ENCODE measurements around the gene NPFF. TPM values are rescaled to one million over a fixed set of nuclear protein-coding genes. Genes with fewer than 3 reads are reported as not detected.

The NPFF gene
- total RNA-seq, 1 experiment from 2014 or later: 0.59 TPM

DNA sequence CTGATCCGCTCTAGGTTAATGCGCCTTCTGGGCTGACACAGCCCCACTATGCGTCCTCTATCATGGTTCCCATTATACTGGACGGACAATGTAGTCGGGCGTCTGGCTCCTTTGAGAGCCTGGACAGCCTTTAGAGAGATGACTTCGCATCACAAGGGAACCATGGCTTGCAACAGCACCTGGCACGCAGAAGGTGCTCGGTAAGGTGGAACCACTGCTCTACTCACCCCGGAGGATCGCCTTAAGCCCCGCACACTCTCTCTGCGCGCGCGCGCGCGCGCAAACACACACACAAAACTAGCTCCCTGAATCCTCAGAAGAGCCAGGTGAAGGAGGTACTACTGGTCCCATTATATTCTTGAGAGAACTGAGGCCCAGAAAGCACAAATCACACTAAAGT, 15.1 kb downstream of the NPFF start:
- ATAC-seq: peak; percentile 9
- peak overlapping the region; percentile 88 for H3K4me3 Mint-ChIP-seq
- no peaks in the 10 kb centered on the region for H3K27me3 Mint-ChIP-seq (ENCODE audit: low read depth)
- H3K9me3 Mint-ChIP-seq: no peaks in the 10 kb centered on the region
- TF ChIP-seq OVOL2 (CRISPR knock-in tag; IDR thresholded peaks at IDR 0.05; ENCODE audit: borderline replicate concordance) (no peak), IRF2 (CRISPR knock-in tag; IDR thresholded peaks at IDR 0.05; ENCODE audit: borderline replicate concordance, low read depth) (no peak), TEAD4 (CRISPR knock-in tag; IDR thresholded peaks at IDR 0.05) (no peak), ESRRA (CRISPR knock-in tag; IDR thresholded peaks at IDR 0.05; ENCODE audit: borderline replicate concordance) (no peak), ZNF423 (CRISPR knock-in tag; IDR thresholded peaks at IDR 0.05) (no peak), MXD4 (CRISPR knock-in tag; IDR thresholded peaks at IDR 0.05; ENCODE audit: borderline replicate concordance) (no peak), SMAD4 (CRISPR knock-in tag; IDR thresholded peaks at IDR 0.05) (no peak), ZNF232 (CRISPR knock-in tag; IDR thresholded peaks at IDR 0.05) (no peak), SOX15 (CRISPR knock-in tag; IDR thresholded peaks at IDR 0.05) (no peak)
- TF ChIP-seq, protein P1, sequence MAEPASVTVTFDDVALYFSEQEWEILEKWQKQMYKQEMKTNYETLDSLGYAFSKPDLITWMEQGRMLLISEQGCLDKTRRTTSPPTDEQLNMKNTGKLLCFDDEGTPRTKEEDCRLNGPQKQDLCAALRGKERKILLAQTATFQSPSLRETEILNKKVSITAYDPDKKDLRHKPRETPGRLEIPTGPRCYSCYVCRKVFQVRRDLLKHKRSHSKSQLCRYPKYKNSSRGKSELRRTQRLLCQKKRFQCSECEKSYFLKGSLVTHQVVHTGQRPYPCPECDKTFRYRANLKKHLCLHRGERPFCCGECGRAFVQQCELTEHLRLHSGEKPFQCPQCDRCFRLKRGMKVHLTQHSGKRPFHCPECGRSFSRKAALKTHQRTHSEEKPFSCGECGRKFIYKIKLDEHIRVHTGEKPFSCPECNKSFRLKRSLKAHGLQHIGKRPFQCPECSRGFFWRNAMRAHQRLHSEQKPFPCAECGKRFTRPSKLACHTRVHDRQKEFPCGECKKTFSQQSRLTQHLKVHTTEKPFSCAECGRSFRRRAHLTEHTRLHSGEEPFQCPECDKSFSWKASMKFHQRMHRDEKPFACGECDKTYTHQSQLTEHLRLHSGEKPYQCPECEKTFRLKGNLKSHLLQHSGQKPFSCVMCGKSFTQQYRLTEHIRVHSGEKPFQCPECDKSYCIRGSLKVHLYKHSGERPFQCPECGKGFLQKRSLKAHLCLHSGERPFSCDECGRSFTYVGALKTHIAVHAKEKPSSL (CRISPR knock-in tag; conservative IDR thresholded peaks at IDR 0.05): no peak
- TF ChIP-seq, protein P2, sequence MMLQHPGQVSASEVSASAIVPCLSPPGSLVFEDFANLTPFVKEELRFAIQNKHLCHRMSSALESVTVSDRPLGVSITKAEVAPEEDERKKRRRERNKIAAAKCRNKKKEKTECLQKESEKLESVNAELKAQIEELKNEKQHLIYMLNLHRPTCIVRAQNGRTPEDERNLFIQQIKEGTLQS (CRISPR knock-in tag; conservative IDR thresholded peaks at IDR 0.05): no peak
- TF ChIP-seq, protein P3, sequence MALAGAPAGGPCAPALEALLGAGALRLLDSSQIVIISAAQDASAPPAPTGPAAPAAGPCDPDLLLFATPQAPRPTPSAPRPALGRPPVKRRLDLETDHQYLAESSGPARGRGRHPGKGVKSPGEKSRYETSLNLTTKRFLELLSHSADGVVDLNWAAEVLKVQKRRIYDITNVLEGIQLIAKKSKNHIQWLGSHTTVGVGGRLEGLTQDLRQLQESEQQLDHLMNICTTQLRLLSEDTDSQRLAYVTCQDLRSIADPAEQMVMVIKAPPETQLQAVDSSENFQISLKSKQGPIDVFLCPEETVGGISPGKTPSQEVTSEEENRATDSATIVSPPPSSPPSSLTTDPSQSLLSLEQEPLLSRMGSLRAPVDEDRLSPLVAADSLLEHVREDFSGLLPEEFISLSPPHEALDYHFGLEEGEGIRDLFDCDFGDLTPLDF (CRISPR knock-in tag; IDR thresholded peaks at IDR 0.05): no peak
- TF ChIP-seq, protein P4, sequence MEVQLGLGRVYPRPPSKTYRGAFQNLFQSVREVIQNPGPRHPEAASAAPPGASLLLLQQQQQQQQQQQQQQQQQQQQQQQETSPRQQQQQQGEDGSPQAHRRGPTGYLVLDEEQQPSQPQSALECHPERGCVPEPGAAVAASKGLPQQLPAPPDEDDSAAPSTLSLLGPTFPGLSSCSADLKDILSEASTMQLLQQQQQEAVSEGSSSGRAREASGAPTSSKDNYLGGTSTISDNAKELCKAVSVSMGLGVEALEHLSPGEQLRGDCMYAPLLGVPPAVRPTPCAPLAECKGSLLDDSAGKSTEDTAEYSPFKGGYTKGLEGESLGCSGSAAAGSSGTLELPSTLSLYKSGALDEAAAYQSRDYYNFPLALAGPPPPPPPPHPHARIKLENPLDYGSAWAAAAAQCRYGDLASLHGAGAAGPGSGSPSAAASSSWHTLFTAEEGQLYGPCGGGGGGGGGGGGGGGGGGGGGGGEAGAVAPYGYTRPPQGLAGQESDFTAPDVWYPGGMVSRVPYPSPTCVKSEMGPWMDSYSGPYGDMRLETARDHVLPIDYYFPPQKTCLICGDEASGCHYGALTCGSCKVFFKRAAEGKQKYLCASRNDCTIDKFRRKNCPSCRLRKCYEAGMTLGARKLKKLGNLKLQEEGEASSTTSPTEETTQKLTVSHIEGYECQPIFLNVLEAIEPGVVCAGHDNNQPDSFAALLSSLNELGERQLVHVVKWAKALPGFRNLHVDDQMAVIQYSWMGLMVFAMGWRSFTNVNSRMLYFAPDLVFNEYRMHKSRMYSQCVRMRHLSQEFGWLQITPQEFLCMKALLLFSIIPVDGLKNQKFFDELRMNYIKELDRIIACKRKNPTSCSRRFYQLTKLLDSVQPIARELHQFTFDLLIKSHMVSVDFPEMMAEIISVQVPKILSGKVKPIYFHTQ (CRISPR knock-in tag; IDR thresholded peaks at IDR 0.05): no peak
- TF ChIP-seq, protein P5, sequence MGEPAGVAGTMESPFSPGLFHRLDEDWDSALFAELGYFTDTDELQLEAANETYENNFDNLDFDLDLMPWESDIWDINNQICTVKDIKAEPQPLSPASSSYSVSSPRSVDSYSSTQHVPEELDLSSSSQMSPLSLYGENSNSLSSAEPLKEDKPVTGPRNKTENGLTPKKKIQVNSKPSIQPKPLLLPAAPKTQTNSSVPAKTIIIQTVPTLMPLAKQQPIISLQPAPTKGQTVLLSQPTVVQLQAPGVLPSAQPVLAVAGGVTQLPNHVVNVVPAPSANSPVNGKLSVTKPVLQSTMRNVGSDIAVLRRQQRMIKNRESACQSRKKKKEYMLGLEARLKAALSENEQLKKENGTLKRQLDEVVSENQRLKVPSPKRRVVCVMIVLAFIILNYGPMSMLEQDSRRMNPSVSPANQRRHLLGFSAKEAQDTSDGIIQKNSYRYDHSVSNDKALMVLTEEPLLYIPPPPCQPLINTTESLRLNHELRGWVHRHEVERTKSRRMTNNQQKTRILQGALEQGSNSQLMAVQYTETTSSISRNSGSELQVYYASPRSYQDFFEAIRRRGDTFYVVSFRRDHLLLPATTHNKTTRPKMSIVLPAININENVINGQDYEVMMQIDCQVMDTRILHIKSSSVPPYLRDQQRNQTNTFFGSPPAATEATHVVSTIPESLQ (CRISPR knock-in tag; IDR thresholded peaks at IDR 0.05): no peak
- no peaks in the 10 kb centered on the region; the same call in 1 of the 2 replicates for H3K36me3 Mint-ChIP-seq
- H3K27ac Mint-ChIP-seq: peak overlapping the region; percentile 91
- ChIA-PET POLR2A (interaction anchor here (1.7 to 3.2 kb wide), 3 partner anchors 9 to 112 kb away, joined by 4 to 23 read pairs (median 9); partner anchors contain the start of genes SP1 and TARBP2), CTCF (interaction anchor here (0.6 to 4.8 kb wide), 9 partner anchors 8 to 171 kb away, joined by 3 to 39 read pairs (median 6); partner anchors contain the start of genes AAAS and TARBP2)
- peaks cover 38% of the 10 kb centered on the region for H3K4me1 Mint-ChIP-seq
- DNase-seq (ENCODE audit: low spot score): peak; percentile 31

DNA sequence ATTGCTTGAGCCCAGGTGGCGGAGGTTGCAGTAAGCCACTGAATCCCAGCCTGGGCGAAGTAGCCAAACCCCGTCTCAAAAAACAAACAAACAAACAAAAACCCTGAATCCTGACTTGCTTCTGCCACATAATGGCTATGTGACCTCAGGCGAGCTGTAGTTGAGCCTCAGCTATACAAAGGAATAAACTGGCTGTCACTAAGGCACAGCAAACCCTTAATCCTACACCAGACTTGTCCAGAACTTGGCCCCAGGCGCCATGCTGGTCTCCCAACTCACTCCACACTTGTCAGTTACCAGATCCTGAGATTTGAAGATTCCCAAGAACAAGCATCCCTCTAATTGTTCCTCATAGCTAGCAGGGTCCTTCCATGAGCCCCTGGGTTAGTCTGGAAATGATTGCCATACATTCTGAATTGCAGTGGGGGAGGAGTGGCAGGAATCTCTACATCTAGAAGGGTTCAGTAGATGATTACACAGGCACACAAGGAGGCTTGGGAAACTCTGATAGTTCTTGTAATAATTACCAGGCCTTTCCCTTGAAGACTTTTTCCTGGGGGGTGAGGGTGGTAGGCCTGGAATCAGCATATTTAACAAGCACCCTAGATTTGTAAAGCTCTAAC, 17.9 kb downstream of the NPFF start:
- ATAC-seq (no peak), DNase-seq (ENCODE audit: low spot score) (peak; percentile 5)
- Mint-ChIP-seq H3K4me1 (peaks cover 21% of the 10 kb centered on the region), H3K27ac (no peak overlapping the region), H3K4me3 (no peak overlapping the region), H3K36me3 (peaks cover 14% of the 10 kb centered on the region), H3K27me3 (ENCODE audit: low read depth) (no peaks in the 10 kb centered on the region), H3K9me3 (no peaks in the 10 kb centered on the region)
- POLR2A ChIA-PET: no interaction called here
- CTCF ChIA-PET: interaction anchor here (0.6 to 1.4 kb wide), 5 partner anchors 13 to 1741 kb away, joined by 3 to 4 read pairs (median 4); partner anchors contain the start of gene AAAS
- TF ChIP-seq EMX1 (CRISPR knock-in tag; IDR thresholded peaks at IDR 0.05) (no peak), CREM (CRISPR knock-in tag; IDR thresholded peaks at IDR 0.05) (no peak), ZNF671 (CRISPR knock-in tag; IDR thresholded peaks at IDR 0.05) (no peak), TEAD4 (CRISPR knock-in tag; IDR thresholded peaks at IDR 0.05) (no peak), ZNF121 (CRISPR knock-in tag; IDR thresholded peaks at IDR 0.05) (no peak), RELA (CRISPR knock-in tag; IDR thresholded peaks at IDR 0.05; ENCODE audit: borderline replicate concordance) (no peak), OVOL2 (CRISPR knock-in tag; IDR thresholded peaks at IDR 0.05; ENCODE audit: borderline replicate concordance) (no peak), NR3C1 (CRISPR knock-in tag; conservative IDR thresholded peaks at IDR 0.05; ENCODE audit: low read depth) (no peak), CREB1 (CRISPR knock-in tag; IDR thresholded peaks at IDR 0.05) (no peak)
- TF ChIP-seq, protein P6, sequence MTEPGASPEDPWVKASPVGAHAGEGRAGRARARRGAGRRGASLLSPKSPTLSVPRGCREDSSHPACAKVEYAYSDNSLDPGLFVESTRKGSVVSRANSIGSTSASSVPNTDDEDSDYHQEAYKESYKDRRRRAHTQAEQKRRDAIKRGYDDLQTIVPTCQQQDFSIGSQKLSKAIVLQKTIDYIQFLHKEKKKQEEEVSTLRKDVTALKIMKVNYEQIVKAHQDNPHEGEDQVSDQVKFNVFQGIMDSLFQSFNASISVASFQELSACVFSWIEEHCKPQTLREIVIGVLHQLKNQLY (CRISPR knock-in tag; IDR thresholded peaks at IDR 0.05): no peak
- TF ChIP-seq, protein P7, sequence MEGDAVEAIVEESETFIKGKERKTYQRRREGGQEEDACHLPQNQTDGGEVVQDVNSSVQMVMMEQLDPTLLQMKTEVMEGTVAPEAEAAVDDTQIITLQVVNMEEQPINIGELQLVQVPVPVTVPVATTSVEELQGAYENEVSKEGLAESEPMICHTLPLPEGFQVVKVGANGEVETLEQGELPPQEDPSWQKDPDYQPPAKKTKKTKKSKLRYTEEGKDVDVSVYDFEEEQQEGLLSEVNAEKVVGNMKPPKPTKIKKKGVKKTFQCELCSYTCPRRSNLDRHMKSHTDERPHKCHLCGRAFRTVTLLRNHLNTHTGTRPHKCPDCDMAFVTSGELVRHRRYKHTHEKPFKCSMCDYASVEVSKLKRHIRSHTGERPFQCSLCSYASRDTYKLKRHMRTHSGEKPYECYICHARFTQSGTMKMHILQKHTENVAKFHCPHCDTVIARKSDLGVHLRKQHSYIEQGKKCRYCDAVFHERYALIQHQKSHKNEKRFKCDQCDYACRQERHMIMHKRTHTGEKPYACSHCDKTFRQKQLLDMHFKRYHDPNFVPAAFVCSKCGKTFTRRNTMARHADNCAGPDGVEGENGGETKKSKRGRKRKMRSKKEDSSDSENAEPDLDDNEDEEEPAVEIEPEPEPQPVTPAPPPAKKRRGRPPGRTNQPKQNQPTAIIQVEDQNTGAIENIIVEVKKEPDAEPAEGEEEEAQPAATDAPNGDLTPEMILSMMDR (IDR thresholded peaks at IDR 0.05): no peak
